Measurements from ENCODE around the gene ABI1.

DNA sequence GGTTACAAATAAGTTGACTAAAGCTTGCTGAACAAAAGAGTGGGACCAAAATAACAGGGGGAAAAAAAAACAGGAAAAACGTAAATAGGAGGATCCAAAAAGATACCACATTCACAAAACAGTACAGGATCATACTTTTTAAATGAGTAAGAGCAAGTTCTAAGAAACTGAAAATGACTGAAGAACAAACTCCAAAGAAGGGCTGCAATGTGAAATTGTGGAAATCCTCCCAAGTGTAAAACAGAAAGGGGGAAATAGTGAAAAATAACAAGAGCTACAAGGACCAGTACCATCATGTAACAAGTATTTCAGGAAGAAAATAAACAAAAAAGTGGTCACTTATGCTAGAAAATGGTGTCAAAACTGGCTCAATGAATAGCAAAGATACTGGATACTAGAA, 116.9 kb downstream of the ABI1 start:
- TF ChIP-seq CTCF (IDR thresholded peaks at IDR 0.05) (no peak), EZH2 (IDR thresholded peaks at IDR 0.05) (no peak), EZH2phosphoT487 (IDR thresholded peaks at IDR 0.05) (no peak)
